HepG2 (cell line): ENCODE results near the gene SDC1.
A peak's percentile ranks its signal among the peaks of the same experiment; 100 is the strongest.

ENCODE experiments used
- BCL3 ChIP-seq: sonication (generic); formaldehyde crosslinking; IDR thresholded peaks from 2 replicates; pipeline ENCODE4 v1.5.1; 2020; ENCODE audit warnings: mild to moderate bottlenecking, missing genetic modification reagents, moderate library complexity
- CTCF ChIP-seq: sonication (generic); formaldehyde crosslinking; IDR thresholded peaks from 2 replicates; pipeline ENCODE4 v1.5.0; 2020; ENCODE audit warnings: mild to moderate bottlenecking, missing genetic modification reagents, moderate library complexity
- JUNB ChIP-seq: sonication (generic); formaldehyde crosslinking; IDR thresholded peaks from 2 replicates; pipeline ENCODE4 v1.8.0; 2022; ENCODE audit warnings: missing genetic modification reagents, mild to moderate bottlenecking, borderline replicate concordance
- PRPF4 ChIP-seq: fragments of 200-400 bp; formaldehyde crosslinking; IDR thresholded peaks from 2 replicates; pipeline ENCODE4 v1.6.1; 2016; ENCODE audit warnings: low read length, low read depth; ENCODE audit not compliant: poor library complexity, severe bottlenecking
- UBTF ChIP-seq: sonication (generic); formaldehyde crosslinking; IDR thresholded peaks from 2 replicates; pipeline ENCODE4 v1.4.0; 2020; ENCODE audit warnings: mild to moderate bottlenecking, missing genetic modification reagents

- TF ChIP-seq BCL3 (CRISPR knock-in tag) (no peak), CTCF (CRISPR knock-in tag) (0 out of 2 replicates have a peak, but pooled peaks have one; percentile 3), JUNB (CRISPR knock-in tag) (no peak), PRPF4 (no peak), UBTF (CRISPR knock-in tag) (no peak)
Observed at GRCh38 chr2:20168727-20169696, 55.9 kb downstream of the SDC1 start.
